ENCODE measurements around the gene MUC22. TPM values are rescaled to one million over a fixed set of nuclear protein-coding genes. Genes with fewer than 3 reads are reported as not detected.
"Not testable (repeated sequence)": the region's sequence is repeated elsewhere in the genome, so short reads cannot be mapped to it uniquely, and the experiment has no call there.

Gene MUC22
- total and polyA plus RNA-seq, 2 of the 4 experiments (the other 2 are of a cell fraction) = 0.02 TPM; not detected in 1

GRCh38 chr6:31016659-31017299 is 6.5 kb downstream of the MUC22 start:
- Histone ChIP-seq H2BK5ac (ENCODE audit: low read depth, low read length, poor library complexity, severe bottlenecking) (no peak overlapping the region), H3K4ac (ENCODE audit: low read depth, low read length) (no peak overlapping the region), H2BK20ac (ENCODE audit: low read depth, low read length) (no peak overlapping the region), H3K36me3 (ENCODE audit: control insufficient read depth, insufficient read depth, low read length) (no peaks in the 10 kb centered on the region), H3K27ac (ENCODE audit: insufficient read depth, low read length) (no peak overlapping the region), H3K4me3 (ENCODE audit: insufficient read depth, low read depth, low read length) (no peak overlapping the region), H3K9me1 (ENCODE audit: insufficient read depth, low read length) (no peaks in the 10 kb centered on the region), H3K27me3 (ENCODE audit: control insufficient read depth, insufficient read depth, low read length) (peaks cover 10% of the 10 kb centered on the region), H3K4me2 (ENCODE audit: low read depth, low read length) (no peak overlapping the region), H4K20me1 (ENCODE audit: insufficient read depth, low read length) (no peaks in the 10 kb centered on the region), H2AK5ac (ENCODE audit: low read depth, low read length) (no peak overlapping the region), H2BK15ac (ENCODE audit: low read depth, low read length) (no peak overlapping the region), H3K23ac (ENCODE audit: low read depth, low read length) (no peak overlapping the region), H3K79me1 (ENCODE audit: low read depth in 1 of 2, low read length in 2 of 2) (no peaks in the 10 kb centered on the region), H2BK120ac (ENCODE audit: low read depth, low read length) (no peak overlapping the region), H2AK9ac (replicated peaks; ENCODE audit: low read depth, low read length, poor library complexity) (no peak overlapping the region), H3K9me3 (ENCODE audit: control insufficient read depth, insufficient read depth, low read length) (no peaks in the 10 kb centered on the region; the same call in 1 of the 2 replicates), H3K18ac (ENCODE audit: low read depth, low read length) (no peak overlapping the region), H3K56ac (ENCODE audit: extremely low read depth, insufficient read depth, low read length) (no peak overlapping the region), H2AFZ (replicated peaks; ENCODE audit: low read length, poor library complexity) (no peak overlapping the region), H4K5ac (ENCODE audit: low read depth, low read length) (no peak overlapping the region), H3K4me1 (ENCODE audit: control insufficient read depth, insufficient read depth, low read length) (no peaks in the 10 kb centered on the region), H4K8ac (ENCODE audit: low read depth in 2 of 2, low read length in 2 of 2) (no peak overlapping the region), H3K14ac (replicated peaks; ENCODE audit: low read depth, low read length) (no peak overlapping the region), H3K9ac (ENCODE audit: low read depth, low read length) (no peak overlapping the region), H4K91ac (ENCODE audit: insufficient read depth, low read depth, low read length) (no peak overlapping the region)
- DNase-seq (no peak), ATAC-seq (ENCODE audit: low read depth) (no peak)
- ChIA-PET CTCF (no interaction called here), POLR2A (ENCODE audit: unreplicated experiment) (no interaction called here)
- no TSS peak for BruUV-seq (replicated peaks)
- TF ChIP-seq BHLHE40 (IDR thresholded peaks at IDR 0.05; ENCODE audit: low read depth, low read length) (no peak), MAZ (IDR thresholded peaks at IDR 0.05; ENCODE audit: borderline replicate concordance, low read depth, low read length) (no peak), CEBPB (IDR thresholded peaks at IDR 0.05; ENCODE audit: low read depth, low read length) (no peak), RAD21 (IDR thresholded peaks at IDR 0.05; ENCODE audit: low read length) (no peak), ELK1 (IDR thresholded peaks at IDR 0.05; ENCODE audit: borderline replicate concordance, low read depth, low read length) (no peak), POLR2A (IDR thresholded peaks at IDR 0.05; ENCODE audit: low read depth, low read length) (no peak), NFE2L2 (IDR thresholded peaks at IDR 0.05; ENCODE audit: low read depth, low read length) (no peak)
- intact Hi-C loops (cut with micrococcal nuclease) = no loop called here
- dilution Hi-C loops (cut with HindIII; ENCODE audit: low sequenced_read_pairs, unreplicated experiment) = no loop called here
- 84% methylated on average over 7 of the region's 36 CpGs; no CpG with 5 or more reads in 1 of the 2 experiments for WGBS, 2 experiments (ENCODE audit: extremely low coverage in 2 of 2, insufficient read length in 1 of 2)
- in situ Hi-C loops (cut with MboI; ENCODE audit: low sequenced_read_pairs) = no loop called here

DNA sequence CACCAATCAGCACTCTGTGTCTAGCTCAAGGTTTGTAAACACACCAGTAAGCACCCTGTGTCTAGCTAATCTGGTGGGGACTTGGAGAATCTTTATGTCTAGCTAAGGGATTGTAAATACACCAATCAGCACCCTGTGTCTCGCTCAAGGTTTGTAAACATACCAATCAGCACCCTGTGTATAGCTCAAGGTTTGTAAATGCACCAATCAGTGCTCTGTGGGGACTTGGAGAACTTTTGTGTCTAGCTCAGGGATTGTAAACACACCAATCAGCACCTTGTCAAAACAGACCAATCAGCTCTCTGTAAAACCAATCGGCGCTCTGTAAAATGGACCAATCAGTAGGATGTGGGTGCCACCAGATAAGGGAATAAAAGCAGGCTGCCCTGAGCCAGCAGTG is 7.2 kb downstream of the MUC22 start:
- POLR2A ChIA-PET (ENCODE audit: unreplicated experiment); CTCF ChIA-PET; H3K27ac ChIP-seq (ENCODE audit: insufficient read depth, low read length); H3K27me3 ChIP-seq (ENCODE audit: control insufficient read depth, insufficient read depth, low read length); H3K4me2 ChIP-seq (ENCODE audit: low read depth, low read length); H2BK20ac ChIP-seq (ENCODE audit: low read depth, low read length); H2BK5ac ChIP-seq (ENCODE audit: low read depth, low read length, poor library complexity, severe bottlenecking); H3K9me3 ChIP-seq (ENCODE audit: control insufficient read depth, insufficient read depth, low read length); H2AFZ ChIP-seq (replicated peaks; ENCODE audit: low read length, poor library complexity); H3K36me3 ChIP-seq (ENCODE audit: control insufficient read depth, insufficient read depth, low read length); H4K20me1 ChIP-seq (ENCODE audit: insufficient read depth, low read length); H3K4ac ChIP-seq (ENCODE audit: low read depth, low read length); H2BK120ac ChIP-seq (ENCODE audit: low read depth, low read length); H2AK5ac ChIP-seq (ENCODE audit: low read depth, low read length); H3K56ac ChIP-seq (ENCODE audit: extremely low read depth, insufficient read depth, low read length); in situ Hi-C loops (cut with MboI; ENCODE audit: low sequenced_read_pairs); H3K79me1 ChIP-seq (ENCODE audit: low read depth in 1 of 2, low read length in 2 of 2); DNase-seq; H3K4me3 ChIP-seq (ENCODE audit: insufficient read depth, low read depth, low read length); H4K5ac ChIP-seq (ENCODE audit: low read depth, low read length); H3K9me1 ChIP-seq (ENCODE audit: insufficient read depth, low read length); H3K14ac ChIP-seq (replicated peaks; ENCODE audit: low read depth, low read length); H2AK9ac ChIP-seq (replicated peaks; ENCODE audit: low read depth, low read length, poor library complexity); H3K9ac ChIP-seq (ENCODE audit: low read depth, low read length); H4K91ac ChIP-seq (ENCODE audit: insufficient read depth, low read depth, low read length); H3K23ac ChIP-seq (ENCODE audit: low read depth, low read length); ATAC-seq (ENCODE audit: low read depth); H3K18ac ChIP-seq (ENCODE audit: low read depth, low read length); BruUV-seq (replicated peaks); H3K4me1 ChIP-seq (ENCODE audit: control insufficient read depth, insufficient read depth, low read length); H2BK15ac ChIP-seq (ENCODE audit: low read depth, low read length); H4K8ac ChIP-seq (ENCODE audit: low read depth in 2 of 2, low read length in 2 of 2); dilution Hi-C loops (cut with HindIII; ENCODE audit: low sequenced_read_pairs, unreplicated experiment); intact Hi-C loops (cut with micrococcal nuclease): not testable (repeated sequence)
- no CpG with 5 or more reads among the region's 3 CpGs for WGBS, 2 experiments (ENCODE audit: extremely low coverage in 2 of 2, insufficient read length in 1 of 2)

Data from IMR-90 (cell line).